RWPE1 (cell line): ENCODE measurements around the gene ATP8B1.

Experiments
- CTCF ChIA-PET: fragments of 350-600 bp; sonication (Branson Sonifier 250); formaldehyde crosslinking; extraction: SDS; loops from one replicate; lab custom pipeline; 2021; lab: Yijun Ruan, JAX
- POLR2A ChIA-PET: fragments of 400-600 bp; formaldehyde crosslinking; extraction: SDS; loops from one replicate; lab custom pipeline; 2020; ENCODE audit warnings: antibody characterized with exemption; ENCODE audit not compliant: low non-redundant PET; lab: Yijun Ruan, JAX
- DNase-seq: peaks from one replicate; pipeline ENCODE4 v3.0.0; 2012; ENCODE audit warnings: low spot score
- H3K27ac ChIP-seq: fragments of 450-650 bp; 2 replicates; pipeline ENCODE4 v1.5.1; 2017
- TF ChIP-seq, protein P1 (sequence below): fragments of 450-650 bp; conservative IDR thresholded peaks from 2 replicates; pipeline ENCODE4 v1.5.1; 2017; ENCODE audit warnings: low read depth, mild to moderate bottlenecking

The ATP8B1 gene

DNA sequence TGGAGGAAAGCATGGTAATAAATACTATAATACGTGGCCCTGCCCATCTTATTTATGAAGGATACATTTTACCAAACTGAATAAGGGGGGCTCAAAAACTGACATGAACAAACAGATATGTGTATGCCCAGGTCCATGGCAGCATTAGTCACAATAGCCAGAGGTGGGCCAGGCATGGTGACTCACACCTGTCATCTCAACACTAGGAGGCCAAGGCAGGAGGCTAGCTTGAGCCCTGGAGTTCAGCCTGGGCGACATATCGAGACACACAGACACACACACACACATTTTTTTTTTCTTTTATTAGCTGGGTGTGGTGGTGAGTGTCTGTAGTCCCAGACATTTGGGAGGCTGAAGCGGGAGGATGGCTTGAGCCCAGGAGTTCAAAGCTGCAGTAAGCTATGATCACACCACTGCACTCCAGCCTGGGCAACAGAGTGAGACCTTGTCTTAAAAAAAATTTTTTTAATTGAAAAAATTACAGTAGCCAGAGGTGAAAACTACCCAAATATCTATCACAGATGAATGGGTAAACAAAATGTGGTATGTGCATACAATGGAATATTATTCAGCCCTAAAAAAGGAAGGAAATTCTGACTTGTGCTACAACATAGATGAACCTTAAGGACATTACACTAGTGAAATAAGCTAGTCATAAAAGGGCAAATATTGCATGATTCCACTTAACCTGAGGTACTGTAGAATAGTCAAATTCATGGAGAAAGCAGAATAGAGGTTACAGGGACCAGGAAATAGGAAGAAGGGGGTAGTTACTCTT lies 8.0 kb downstream of the ATP8B1 start:
- no peak overlapping the region for H3K27ac ChIP-seq
- ChIA-PET POLR2A (no interaction called here), CTCF (interaction anchor here (0.6 kb wide), 1 partner anchor 87 kb away, joined by 5 read pairs; no protein-coding TSS in a partner anchor)
- DNase-seq, result no peak
- TF ChIP-seq, protein P1, sequence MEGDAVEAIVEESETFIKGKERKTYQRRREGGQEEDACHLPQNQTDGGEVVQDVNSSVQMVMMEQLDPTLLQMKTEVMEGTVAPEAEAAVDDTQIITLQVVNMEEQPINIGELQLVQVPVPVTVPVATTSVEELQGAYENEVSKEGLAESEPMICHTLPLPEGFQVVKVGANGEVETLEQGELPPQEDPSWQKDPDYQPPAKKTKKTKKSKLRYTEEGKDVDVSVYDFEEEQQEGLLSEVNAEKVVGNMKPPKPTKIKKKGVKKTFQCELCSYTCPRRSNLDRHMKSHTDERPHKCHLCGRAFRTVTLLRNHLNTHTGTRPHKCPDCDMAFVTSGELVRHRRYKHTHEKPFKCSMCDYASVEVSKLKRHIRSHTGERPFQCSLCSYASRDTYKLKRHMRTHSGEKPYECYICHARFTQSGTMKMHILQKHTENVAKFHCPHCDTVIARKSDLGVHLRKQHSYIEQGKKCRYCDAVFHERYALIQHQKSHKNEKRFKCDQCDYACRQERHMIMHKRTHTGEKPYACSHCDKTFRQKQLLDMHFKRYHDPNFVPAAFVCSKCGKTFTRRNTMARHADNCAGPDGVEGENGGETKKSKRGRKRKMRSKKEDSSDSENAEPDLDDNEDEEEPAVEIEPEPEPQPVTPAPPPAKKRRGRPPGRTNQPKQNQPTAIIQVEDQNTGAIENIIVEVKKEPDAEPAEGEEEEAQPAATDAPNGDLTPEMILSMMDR, result no peak

DNA sequence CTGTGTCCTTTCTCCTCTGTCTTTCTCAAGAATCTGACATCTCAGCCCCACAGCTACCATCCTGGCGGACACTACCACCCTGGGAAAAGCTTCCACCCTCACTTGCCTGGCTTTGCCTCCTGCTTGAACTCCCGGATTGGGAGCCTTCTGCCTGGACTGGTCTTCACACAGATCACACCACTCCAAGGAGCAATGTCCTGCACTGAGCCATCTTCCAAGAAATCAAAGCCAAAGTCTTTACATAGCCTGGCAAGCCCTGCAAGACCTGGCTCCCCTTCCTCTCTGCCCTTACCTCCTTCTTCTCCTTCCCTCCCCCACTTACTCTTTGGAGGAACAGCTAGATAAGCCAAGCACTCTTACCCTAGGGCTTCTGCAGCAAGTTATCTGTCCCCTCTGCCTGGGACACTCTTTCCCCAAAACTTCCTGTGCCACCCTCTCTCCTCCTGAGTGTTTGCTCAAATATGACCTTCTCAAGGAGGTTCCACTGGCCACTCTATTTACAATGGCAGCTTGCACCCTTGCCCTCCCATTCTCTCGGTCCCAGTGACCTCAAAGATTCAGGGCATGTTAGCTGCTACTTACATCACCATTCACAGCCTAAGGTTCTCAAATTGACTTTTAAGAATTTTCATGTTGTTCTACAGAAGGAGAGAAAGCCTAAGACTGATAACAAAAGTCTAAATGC lies 9.7 kb downstream of the ATP8B1 start:
- DNase-seq, result no peak
- CTCF ChIA-PET, result no interaction called here
- no peak overlapping the region for H3K27ac ChIP-seq

GRCh38 chr18:57792631-57793301 lies 10.3 kb downstream of the ATP8B1 start:
- ChIA-PET POLR2A (interaction anchor here (0.5 kb wide), 1 partner anchor 36 kb away, joined by 4 read pairs; no protein-coding TSS in a partner anchor), CTCF (interaction anchor here (0.7 kb wide), 1 partner anchor 45 kb away, joined by 3 read pairs; no protein-coding TSS in a partner anchor)
- DNase-seq, result no peak
- TF ChIP-seq, protein P1, result no peak
- no peak overlapping the region for H3K27ac ChIP-seq

More for the DNA sequence above, 9.7 kb downstream of the ATP8B1 start:
- TF ChIP-seq, protein P1, result no peak
- POLR2A ChIA-PET, result interaction anchor here (0.5 kb wide), 1 partner anchor 35 kb away, joined by 4 read pairs; no protein-coding TSS in a partner anchor

DNA sequence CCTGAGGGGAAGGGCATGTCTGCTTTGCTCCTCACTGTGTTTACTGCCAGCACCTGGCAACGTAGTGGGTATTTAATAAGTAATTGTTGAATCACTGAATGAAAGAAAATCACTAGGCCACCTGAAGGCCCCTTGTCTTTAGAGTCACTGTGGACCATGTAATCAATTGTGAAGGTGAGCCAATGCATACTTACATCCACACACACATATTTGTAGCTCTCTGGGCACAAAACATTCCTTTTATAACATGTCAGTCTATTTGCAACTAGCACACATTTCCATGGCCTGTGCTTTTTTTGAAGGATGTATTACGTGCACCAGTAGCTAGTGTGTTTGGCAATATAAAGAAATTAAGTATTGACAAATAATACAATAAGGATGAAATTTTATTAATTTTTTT lies 11.2 kb downstream of the ATP8B1 start:
- CTCF ChIA-PET, result interaction anchor here (0.7 kb wide), 1 partner anchor 44 kb away, joined by 3 read pairs; no protein-coding TSS in a partner anchor
- no peak for DNase-seq
- POLR2A ChIA-PET, result no interaction called here
- H3K27ac ChIP-seq, result no peak overlapping the region
- TF ChIP-seq, protein P1, result no peak

DNA sequence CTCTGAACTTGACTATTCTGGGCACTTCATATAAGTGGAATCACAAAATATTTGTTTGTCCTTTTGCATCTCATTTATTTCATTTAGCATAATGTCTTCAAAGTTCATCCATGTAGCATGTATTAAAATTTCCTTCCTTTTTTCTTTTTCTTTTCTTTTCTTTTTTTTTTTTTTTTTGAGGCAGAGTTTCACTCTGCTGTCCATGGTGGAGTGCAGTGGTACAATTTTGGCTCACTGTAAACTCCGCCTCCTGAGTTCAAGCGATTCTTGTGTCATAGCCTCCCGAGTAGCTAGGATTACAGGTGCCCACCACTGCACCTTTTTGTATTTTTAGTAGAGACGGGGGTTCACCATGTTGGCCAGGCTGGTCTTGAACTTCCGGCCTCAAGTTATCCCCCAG lies 11.9 kb downstream of the ATP8B1 start:
- POLR2A ChIA-PET, result no interaction called here
- no peak overlapping the region for H3K27ac ChIP-seq
- TF ChIP-seq, protein P1, result no peak
- no peak for DNase-seq
- CTCF ChIA-PET, result no interaction called here

GRCh38 chr18:57790316-57790715 lies 12.8 kb downstream of the ATP8B1 start:
- TF ChIP-seq, protein P1, result no peak
- POLR2A ChIA-PET, result no interaction called here
- CTCF ChIA-PET, result no interaction called here
- DNase-seq, result no peak
- H3K27ac ChIP-seq, result no peak overlapping the region
